Peyer's patch (tissue), 4 donors: ENCODE data around the gene LPIN2.

Experiments
- POLR2A ChIP-seq, 2 donors: fragments of 450-650 bp; IDR thresholded peaks; one replicate each; pipeline ENCODE4 v1.5.1; 2017; ENCODE audit warnings: antibody characterized with exemption in 2 of 2, mild to moderate bottlenecking in 2 of 2, moderate library complexity in 2 of 2
- TF ChIP-seq, protein P1 (sequence below), 6 experiments: fragments of 450-650 bp in 4 of 6; fragments of 200-600 bp in 2 of 6; sonication (generic) in 1 of 6; IDR thresholded peaks; one replicate each; pipeline ENCODE4 v1.5.1; 2017 to 2019; ENCODE audit warnings: antibody characterized with exemption in 6 of 6, mild to moderate bottlenecking in 3 of 6, moderate library complexity in 1 of 6

DNA sequence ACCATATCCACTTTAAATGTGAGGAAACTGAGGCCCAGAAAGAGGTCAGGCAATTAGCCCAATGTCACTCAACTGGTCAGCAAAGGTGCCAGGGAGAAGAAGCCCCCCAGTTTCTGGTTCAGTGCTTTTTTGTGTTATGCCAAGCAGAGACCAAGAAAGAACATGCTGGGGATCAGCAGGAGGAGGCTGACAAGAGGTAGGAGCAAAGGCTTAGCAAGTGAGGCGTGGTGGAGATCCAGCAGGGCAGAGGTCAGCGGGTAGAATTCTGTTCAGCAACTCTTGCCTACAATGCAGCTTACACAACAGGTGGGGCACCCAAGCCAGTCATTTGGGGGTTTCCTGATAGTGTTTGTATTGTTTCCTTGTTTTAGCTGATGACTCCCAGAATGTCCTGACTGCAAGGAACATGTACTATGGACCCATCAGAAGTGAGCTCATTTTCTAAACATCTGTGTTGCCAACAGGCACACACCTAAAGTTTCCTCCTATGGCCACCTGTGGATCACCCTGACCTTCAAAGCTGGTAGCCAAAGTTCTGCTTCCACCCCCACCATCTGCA is 28.2 kb downstream of the LPIN2 start:
- TF ChIP-seq, protein P1, sequence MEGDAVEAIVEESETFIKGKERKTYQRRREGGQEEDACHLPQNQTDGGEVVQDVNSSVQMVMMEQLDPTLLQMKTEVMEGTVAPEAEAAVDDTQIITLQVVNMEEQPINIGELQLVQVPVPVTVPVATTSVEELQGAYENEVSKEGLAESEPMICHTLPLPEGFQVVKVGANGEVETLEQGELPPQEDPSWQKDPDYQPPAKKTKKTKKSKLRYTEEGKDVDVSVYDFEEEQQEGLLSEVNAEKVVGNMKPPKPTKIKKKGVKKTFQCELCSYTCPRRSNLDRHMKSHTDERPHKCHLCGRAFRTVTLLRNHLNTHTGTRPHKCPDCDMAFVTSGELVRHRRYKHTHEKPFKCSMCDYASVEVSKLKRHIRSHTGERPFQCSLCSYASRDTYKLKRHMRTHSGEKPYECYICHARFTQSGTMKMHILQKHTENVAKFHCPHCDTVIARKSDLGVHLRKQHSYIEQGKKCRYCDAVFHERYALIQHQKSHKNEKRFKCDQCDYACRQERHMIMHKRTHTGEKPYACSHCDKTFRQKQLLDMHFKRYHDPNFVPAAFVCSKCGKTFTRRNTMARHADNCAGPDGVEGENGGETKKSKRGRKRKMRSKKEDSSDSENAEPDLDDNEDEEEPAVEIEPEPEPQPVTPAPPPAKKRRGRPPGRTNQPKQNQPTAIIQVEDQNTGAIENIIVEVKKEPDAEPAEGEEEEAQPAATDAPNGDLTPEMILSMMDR (IDR thresholded peaks at IDR 0.05), result peak in 1 of 6 experiments; percentile 9
- peak in 1 of 2 donors; percentile 73 for TF ChIP-seq POLR2A (IDR thresholded peaks at IDR 0.05)
